A549 (cell line): ENCODE measurements around the gene PKNOX1.
"Not testable (repeated sequence)": the region's sequence is repeated elsewhere in the genome, so short reads cannot be mapped to it uniquely, and the experiment has no call there.

Experiments used
- CBX2 ChIP-seq: fragments of 200-600 bp; sonication (generic); IDR thresholded peaks from 2 replicates; pipeline ENCODE4 v1.6.1; 2016; ENCODE audit warnings: low read depth, mild to moderate bottlenecking, borderline replicate concordance
- CHD2 ChIP-seq: fragments of 150-350 bp; IDR thresholded peaks from 2 replicates; pipeline ENCODE4 v1.6.1; 2014; ENCODE audit warnings: low read length; ENCODE audit not compliant: partially characterized antibody
- CTCF ChIP-seq: fragments of >200 bp; sonication (Bioruptor Twin); formaldehyde crosslinking; IDR thresholded peaks from 3 replicates; pipeline ENCODE4 v1.5.1; 2016
- FOSL2 ChIP-seq, 2 experiments: fragments of 450-650 bp in 1 of 2; fragments of >200 bp in 1 of 2; sonication (Bioruptor Twin) in 1 of 2; formaldehyde crosslinking; IDR thresholded peaks; 2 replicates each; pipeline versions ENCODE4 v1.5.0 to v1.6.1; 2016 to 2020; ENCODE audit warnings: mild to moderate bottlenecking in 1 of 2, moderate library complexity in 1 of 2
- KDM1A ChIP-seq: fragments of 200-600 bp; sonication (generic); IDR thresholded peaks from 2 replicates; pipeline ENCODE4 v1.6.1; 2016; ENCODE audit warnings: low read depth, mild to moderate bottlenecking
- MAX ChIP-seq: IDR thresholded peaks from 2 replicates; pipeline ENCODE4 v1.6.1; 2012
- NR3C1 ChIP-seq: fragments of >200 bp; sonication (Bioruptor Twin); formaldehyde crosslinking; IDR thresholded peaks from 3 replicates; pipeline ENCODE4 v1.6.1; 2017
- RAD21 ChIP-seq, 2 experiments: fragments of >200 bp in 1 of 2; sonication (Bioruptor Twin) in 1 of 2; formaldehyde crosslinking in 1 of 2; IDR thresholded peaks in 1 of 2; conservative IDR thresholded peaks in 1 of 2; 2 replicates in 1 of 2; 3 replicates in 1 of 2; pipeline ENCODE4 v1.6.1; 2012 to 2018; ENCODE audit warnings: inconsistent platforms in 1 of 2
- TF ChIP-seq, protein P1 (sequence below): fragments of 150-350 bp; IDR thresholded peaks from 2 replicates; pipeline ENCODE4 v1.6.1; 2014; ENCODE audit warnings: low read depth, mild to moderate bottlenecking, low read length
- TF ChIP-seq, protein P2 (sequence below): IDR thresholded peaks from 2 replicates; pipeline ENCODE4 v1.6.1; 2012

GRCh38 chr21:42989370-42989769, 15.0 kb downstream of the PKNOX1 start:
- TF ChIP-seq CTCF; CBX2; KDM1A; CHD2; FOSL2 (IDR thresholded peaks at IDR 0.05); FOSL2 (CRISPR knock-in tag; IDR thresholded peaks at IDR 0.05); NR3C1; RAD21 (conservative IDR thresholded peaks at IDR 0.05 in 1 of 2, IDR thresholded peaks at IDR 0.05 in 1 of 2); MAX: not testable (repeated sequence)
- TF ChIP-seq, protein P1, sequence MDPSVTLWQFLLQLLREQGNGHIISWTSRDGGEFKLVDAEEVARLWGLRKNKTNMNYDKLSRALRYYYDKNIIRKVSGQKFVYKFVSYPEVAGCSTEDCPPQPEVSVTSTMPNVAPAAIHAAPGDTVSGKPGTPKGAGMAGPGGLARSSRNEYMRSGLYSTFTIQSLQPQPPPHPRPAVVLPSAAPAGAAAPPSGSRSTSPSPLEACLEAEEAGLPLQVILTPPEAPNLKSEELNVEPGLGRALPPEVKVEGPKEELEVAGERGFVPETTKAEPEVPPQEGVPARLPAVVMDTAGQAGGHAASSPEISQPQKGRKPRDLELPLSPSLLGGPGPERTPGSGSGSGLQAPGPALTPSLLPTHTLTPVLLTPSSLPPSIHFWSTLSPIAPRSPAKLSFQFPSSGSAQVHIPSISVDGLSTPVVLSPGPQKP: not testable (repeated sequence)
- TF ChIP-seq, protein P2, sequence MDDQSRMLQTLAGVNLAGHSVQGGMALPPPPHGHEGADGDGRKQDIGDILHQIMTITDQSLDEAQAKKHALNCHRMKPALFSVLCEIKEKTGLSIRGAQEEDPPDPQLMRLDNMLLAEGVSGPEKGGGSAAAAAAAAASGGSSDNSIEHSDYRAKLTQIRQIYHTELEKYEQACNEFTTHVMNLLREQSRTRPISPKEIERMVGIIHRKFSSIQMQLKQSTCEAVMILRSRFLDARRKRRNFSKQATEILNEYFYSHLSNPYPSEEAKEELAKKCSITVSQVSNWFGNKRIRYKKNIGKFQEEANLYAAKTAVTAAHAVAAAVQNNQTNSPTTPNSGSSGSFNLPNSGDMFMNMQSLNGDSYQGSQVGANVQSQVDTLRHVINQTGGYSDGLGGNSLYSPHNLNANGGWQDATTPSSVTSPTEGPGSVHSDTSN: not testable (repeated sequence)
